C4-2B (cell line): ENCODE data around the gene RBM4.

ENCODE experiments used
- ZFX ChIP-seq: fragments of 450-650 bp; IDR thresholded peaks from 2 replicates; pipeline ENCODE4 v1.6.1; 2017
- TF ChIP-seq, protein P1 (sequence below): fragments of 450-650 bp; conservative IDR thresholded peaks from 2 replicates; pipeline ENCODE4 v1.5.1; 2017; ENCODE audit warnings: mild to moderate bottlenecking

GRCh38 chr11:66619080-66619554, 19.4 kb upstream of the RBM4 start:
- TF ChIP-seq, protein P1, sequence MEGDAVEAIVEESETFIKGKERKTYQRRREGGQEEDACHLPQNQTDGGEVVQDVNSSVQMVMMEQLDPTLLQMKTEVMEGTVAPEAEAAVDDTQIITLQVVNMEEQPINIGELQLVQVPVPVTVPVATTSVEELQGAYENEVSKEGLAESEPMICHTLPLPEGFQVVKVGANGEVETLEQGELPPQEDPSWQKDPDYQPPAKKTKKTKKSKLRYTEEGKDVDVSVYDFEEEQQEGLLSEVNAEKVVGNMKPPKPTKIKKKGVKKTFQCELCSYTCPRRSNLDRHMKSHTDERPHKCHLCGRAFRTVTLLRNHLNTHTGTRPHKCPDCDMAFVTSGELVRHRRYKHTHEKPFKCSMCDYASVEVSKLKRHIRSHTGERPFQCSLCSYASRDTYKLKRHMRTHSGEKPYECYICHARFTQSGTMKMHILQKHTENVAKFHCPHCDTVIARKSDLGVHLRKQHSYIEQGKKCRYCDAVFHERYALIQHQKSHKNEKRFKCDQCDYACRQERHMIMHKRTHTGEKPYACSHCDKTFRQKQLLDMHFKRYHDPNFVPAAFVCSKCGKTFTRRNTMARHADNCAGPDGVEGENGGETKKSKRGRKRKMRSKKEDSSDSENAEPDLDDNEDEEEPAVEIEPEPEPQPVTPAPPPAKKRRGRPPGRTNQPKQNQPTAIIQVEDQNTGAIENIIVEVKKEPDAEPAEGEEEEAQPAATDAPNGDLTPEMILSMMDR = no peak
- TF ChIP-seq ZFX = no peak
